HG03175 (cell line): ENCODE results near the gene SATB2.

Experiments
- ATAC-seq: cut with Tn5 transposase; IDR thresholded peaks from one replicate; pipeline ENCODE4 v1.9.1; 2021; ENCODE audit warnings: mild to moderate bottlenecking, moderate library complexity; ENCODE audit not compliant: unreplicated experiment

Gene SATB2

GRCh38 chr2:199336546-199336945, 121.2 kb downstream of the SATB2 start:
- no peak for ATAC-seq

DNA sequence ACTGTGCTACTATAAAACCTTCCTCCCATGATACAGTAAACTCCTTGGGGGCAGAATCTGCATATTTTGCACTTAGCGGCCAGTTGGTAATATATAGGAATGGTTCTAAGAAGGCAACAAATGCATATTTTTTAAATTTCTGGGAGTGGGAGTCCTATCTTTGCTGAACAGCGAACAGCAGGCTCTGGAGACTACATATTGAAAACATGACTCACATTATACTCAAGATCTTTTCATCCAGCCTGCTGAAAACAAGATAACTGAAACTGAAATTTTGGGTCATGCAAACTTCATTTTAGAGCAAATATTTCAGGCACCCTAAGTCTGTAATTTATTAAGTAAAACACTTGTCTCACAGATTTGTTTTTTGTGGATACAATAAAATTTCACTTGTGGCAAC, 122.2 kb downstream of the SATB2 start:
- no peak for ATAC-seq

- no peak for ATAC-seq
Observed at GRCh38 chr2:199329466-199329865, 128.3 kb downstream of the SATB2 start.

DNA sequence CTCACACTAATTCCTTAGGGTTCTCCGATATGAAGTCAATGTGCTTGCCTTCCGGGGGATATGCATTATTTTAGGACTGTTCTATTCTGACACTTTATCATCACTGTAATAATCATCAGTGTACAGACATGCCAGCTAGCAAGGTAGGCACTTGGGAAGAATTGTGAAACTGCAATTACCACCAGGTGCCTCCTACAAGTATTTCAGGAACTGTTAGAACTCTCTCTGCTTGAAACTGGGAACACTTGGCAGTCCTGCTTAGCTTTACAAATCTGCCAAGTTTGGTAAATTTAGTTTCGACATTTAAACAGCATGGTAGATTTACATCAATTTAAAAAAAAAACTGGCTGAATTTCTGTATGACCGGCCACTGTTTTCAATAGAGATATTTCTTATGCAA, 128.7 kb downstream of the SATB2 start:
- ATAC-seq: no peak

- ATAC-seq: no peak
Observed at GRCh38 chr2:199325881-199326280, 131.9 kb downstream of the SATB2 start.

- no peak for ATAC-seq
Observed at GRCh38 chr2:199322151-199322550, 135.6 kb downstream of the SATB2 start.

- ATAC-seq: no peak
Observed at GRCh38 chr2:199317646-199318045, 140.1 kb downstream of the SATB2 start.

GRCh38 chr2:199316851-199317250, 140.9 kb downstream of the SATB2 start:
- no peak for ATAC-seq

- no peak for ATAC-seq
Observed at GRCh38 chr2:199315299-199316179, 142.2 kb downstream of the SATB2 start.

- no peak for ATAC-seq
Observed at GRCh38 chr2:199312931-199313330, 144.8 kb downstream of the SATB2 start.

DNA sequence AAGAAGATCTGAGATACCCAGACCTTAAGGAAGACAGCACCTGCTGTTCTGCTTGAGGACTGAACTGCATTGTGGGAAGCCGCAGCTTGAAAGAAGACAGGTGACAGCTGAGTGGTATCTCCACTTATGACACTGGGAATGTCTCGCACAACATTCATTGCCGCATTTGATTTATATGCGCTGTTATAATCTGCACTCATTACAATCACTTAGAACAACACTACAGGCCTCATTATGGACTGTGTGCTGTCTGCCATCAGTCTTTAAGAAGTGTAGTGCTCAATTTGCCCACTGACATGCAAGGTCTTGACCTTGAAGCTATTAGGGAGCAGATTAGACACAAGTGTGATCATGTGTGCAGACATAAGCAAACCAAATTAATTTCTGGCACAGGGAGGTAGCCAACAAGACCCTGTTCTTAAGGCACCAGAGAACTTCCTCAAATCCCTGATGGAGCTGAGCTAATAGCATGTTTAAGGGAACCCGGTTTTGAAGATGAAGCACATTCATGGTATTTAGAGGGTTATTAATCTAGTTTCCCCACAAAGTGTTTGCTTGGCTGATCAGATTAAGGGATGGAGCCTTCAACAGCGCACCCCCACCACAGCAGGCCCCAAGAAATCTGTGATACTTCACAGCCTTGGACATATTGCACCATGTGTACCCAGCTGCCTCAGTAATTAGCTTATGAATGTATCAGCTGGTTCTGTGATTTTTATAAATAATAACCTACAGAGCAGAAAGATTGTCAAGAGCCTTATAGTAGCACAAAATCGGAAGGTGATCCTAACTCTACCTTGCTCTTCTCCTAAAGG, 146.8 kb downstream of the SATB2 start:
- ATAC-seq: no peak

- no peak for ATAC-seq
Observed at GRCh38 chr2:199309973-199310372, 147.8 kb downstream of the SATB2 start.

- no peak for ATAC-seq
Observed at GRCh38 chr2:199309411-199309810, 148.3 kb downstream of the SATB2 start.

DNA sequence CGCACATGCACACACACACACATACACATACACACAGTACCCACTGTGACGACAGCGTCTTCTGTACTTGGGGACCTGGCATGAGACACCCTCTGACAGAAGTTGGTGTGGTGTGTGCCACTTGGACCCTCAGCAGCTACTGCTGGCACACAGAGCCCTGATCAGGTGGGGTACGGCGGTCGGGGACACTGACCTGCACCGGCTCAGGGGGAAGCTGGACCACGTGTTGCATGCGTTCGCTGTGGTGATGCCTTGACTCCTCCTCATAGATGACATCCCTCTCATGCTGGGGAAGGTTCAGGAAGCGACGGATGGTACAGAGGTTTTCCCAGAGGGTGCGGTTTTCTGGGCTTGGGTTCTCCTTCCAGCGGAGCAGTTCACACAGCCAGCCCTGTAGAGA, 149.2 kb downstream of the SATB2 start:
- no peak for ATAC-seq

GRCh38 chr2:199307461-199307860, 150.3 kb downstream of the SATB2 start:
- no peak for ATAC-seq

- ATAC-seq: no peak
Observed at GRCh38 chr2:199306116-199306515, 151.6 kb downstream of the SATB2 start.

- no peak for ATAC-seq
Observed at GRCh38 chr2:199303728-199304177, 154.0 kb downstream of the SATB2 start.

DNA sequence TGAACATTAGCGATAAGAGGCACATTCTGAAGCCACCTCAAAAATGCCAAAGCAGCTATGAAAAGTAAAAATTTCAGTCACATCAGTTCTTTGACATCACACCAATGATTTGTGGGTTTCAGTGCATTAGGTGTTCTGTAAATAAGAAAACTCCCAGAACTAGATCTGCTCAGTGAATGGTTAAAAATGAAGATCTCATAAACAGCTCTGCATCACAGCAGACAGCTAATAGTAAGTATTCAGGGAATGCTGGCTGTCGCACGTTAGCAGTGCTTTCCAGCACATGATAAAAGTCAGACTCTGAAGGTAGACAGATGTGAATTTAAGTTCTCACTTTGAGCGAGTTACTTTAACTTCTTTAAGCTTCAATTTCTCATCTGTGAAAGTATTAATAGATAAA, 154.9 kb downstream of the SATB2 start:
- ATAC-seq: no peak

DNA sequence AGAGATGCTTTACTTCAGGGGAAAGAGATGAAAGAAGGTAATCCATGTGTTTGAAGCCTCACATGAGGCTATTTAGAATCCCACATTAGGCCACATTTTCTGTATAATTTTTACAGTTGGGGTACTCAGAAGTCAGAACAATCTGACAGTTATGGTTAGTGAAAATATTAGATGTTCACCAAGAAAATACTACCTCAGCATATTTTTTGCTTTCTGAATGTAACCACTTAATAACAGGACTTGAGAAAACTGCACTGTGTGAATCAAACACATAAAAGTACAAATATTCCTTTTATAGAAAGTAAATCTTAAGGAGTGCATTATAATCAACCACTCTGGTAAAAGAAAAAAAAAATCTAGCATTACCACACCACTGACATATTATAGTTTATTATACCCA, 169.3 kb downstream of the SATB2 start:
- no peak for ATAC-seq

DNA sequence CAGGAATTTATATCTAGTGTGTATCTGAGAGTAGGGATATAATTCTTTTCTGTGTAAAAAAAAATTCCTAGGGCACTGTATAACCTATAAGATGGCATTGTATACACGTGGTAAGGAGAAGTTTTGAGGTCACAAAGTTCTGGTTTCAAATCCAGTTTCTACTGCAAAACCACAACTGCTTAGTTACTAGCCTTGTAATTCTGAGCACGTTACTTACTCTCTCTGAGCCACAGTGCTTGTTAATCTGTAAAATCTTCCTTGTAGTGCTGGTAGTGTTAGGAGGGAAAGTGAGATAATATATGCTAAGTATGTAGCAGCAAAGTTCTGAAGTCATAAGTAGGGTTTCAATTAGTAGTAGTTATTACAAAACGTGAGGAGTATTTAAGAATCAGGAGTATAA, 175.4 kb downstream of the SATB2 start:
- ATAC-seq: no peak

DNA sequence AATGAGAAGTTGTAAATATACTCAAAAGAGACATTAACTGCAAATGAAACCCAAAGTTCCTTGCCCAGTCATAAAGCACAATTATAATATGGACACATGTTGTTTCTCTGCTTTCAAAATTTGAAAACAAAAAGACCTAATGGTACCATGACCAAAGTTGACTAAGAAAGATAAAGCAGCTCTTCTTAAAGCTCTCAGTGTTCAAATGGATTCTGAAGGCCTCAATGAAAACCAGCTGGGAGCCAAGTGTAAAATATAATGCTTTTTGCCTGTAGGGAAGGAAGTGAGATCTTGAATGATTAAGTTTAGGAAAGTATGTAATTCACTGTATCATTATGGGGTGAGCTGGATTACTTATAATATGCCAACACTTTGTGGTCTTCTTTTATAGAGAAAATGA, 178.6 kb downstream of the SATB2 start:
- no peak for ATAC-seq

- no peak for ATAC-seq
Observed at GRCh38 chr2:199278099-199278498, 179.6 kb downstream of the SATB2 start.
